ENCODE results near the gene VAPA. TPM values are rescaled to one million over a fixed set of nuclear protein-coding genes. Genes with fewer than 3 reads are reported as not detected.

VAPA gene
- total and polyA plus RNA-seq, 2 donors (not counting 1 experiment from before 2014, with no cell fraction given) = 47.7 to 109 TPM

GRCh38 chr18:9916808-9917207, 3.0 kb downstream of the VAPA start:
- Mint-ChIP-seq H3K4me3 (no peak overlapping the region), H3K4me1 (peaks cover 29% of the 10 kb centered on the region), H3K9me3 (ENCODE audit: insufficient read depth) (no peaks in the 10 kb centered on the region), H3K27ac (no peak overlapping the region), H3K27me3 (no peaks in the 10 kb centered on the region)
- WGBS (ENCODE audit: insufficient coverage) = no CpG with 5 or more reads among the region's 3 CpGs
- DNase-seq (no peak), ATAC-seq (ENCODE audit: low read depth) (no peak)
- CTCF ChIA-PET = no interaction called here
- peaks cover 50 to 59% of the 10 kb centered on the region in 2 donors for H3K4me1 ChIP-seq (ENCODE audit: control insufficient read depth in 2 of 2, insufficient read depth in 2 of 2, low read length in 2 of 2)
- no peak for TF ChIP-seq EZH2 (IDR thresholded peaks at IDR 0.05; ENCODE audit: borderline replicate concordance, insufficient read depth, low read depth, low read length, poor library complexity, severe bottlenecking)
- TF ChIP-seq CTCF (IDR thresholded peaks at IDR 0.05) = no peak
- H3K27ac ChIP-seq (ENCODE audit: low read length in 2 of 2) = no peak overlapping the region
- no peaks in the 10 kb centered on the region for H3K36me3 ChIP-seq (replicated peaks in 1 of 2; ENCODE audit: control extremely low read depth in 1 of 2, control insufficient read depth in 1 of 2, extremely low read depth in 1 of 2, insufficient read depth in 2 of 2, low read length in 1 of 2)
- peaks cover 72% of the 10 kb centered on the region for H3K79me2 ChIP-seq (ENCODE audit: control insufficient read depth, insufficient read depth, low read length)
- POLR2A ChIA-PET = no interaction called here
- no peaks in the 10 kb centered on the region for H3K27me3 ChIP-seq (replicated peaks in 1 of 4; ENCODE audit: control extremely low read depth in 1 of 4, control insufficient read depth in 3 of 4, insufficient read depth in 4 of 4, low read length in 3 of 4)
- no peak overlapping the region for H3K4me3 ChIP-seq (ENCODE audit: control extremely low read depth in 1 of 5, extremely low read depth in 1 of 5, insufficient read depth in 1 of 5, low read depth in 2 of 5, low read length in 4 of 5)
- H3K9ac ChIP-seq (ENCODE audit: low read length) = no peak overlapping the region
- peaks cover 0 to 6% (median 1%) of the 10 kb centered on the region in 3 donors for H3K9me3 ChIP-seq (ENCODE audit: control extremely low read depth in 1 of 3, control insufficient read depth in 2 of 3, insufficient read depth in 1 of 3, low read length in 2 of 3)
- H2AFZ ChIP-seq (ENCODE audit: insufficient read depth, low read depth, low read length, poor library complexity, severe bottlenecking) = no peak overlapping the region
- no peak overlapping the region for H3K4me2 ChIP-seq (replicated peaks; ENCODE audit: low read depth, low read length, poor library complexity, severe bottlenecking)
- peaks cover 66% of the 10 kb centered on the region for H4K20me1 ChIP-seq (ENCODE audit: control insufficient read depth, insufficient read depth, low read length, poor library complexity, severe bottlenecking)
- intact Hi-C loops (cut with micrococcal nuclease) = loop anchor here (5.0 kb wide), 1 partner anchor 35 kb away; no protein-coding TSS in a partner anchor

- no peak for DNase-seq
- intact Hi-C loops (cut with micrococcal nuclease) = loop anchor here (5.0 kb wide), 1 partner anchor 34 kb away; no protein-coding TSS in a partner anchor
- Histone ChIP-seq H4K20me1 (ENCODE audit: control insufficient read depth, insufficient read depth, low read length, poor library complexity, severe bottlenecking) (peaks cover 80% of the 10 kb centered on the region), H3K9ac (ENCODE audit: low read length) (no peak overlapping the region), H3K27ac (ENCODE audit: low read length in 2 of 2) (no peak overlapping the region), H3K4me3 (ENCODE audit: control extremely low read depth in 1 of 5, extremely low read depth in 1 of 5, insufficient read depth in 1 of 5, low read depth in 2 of 5, low read length in 4 of 5) (no peak overlapping the region), H3K79me2 (ENCODE audit: control insufficient read depth, insufficient read depth, low read length) (peaks cover 85% of the 10 kb centered on the region), H3K9me3 (ENCODE audit: control extremely low read depth in 1 of 3, control insufficient read depth in 2 of 3, insufficient read depth in 1 of 3, low read length in 2 of 3) (no peaks in the 10 kb centered on the region), H3K36me3 (replicated peaks in 1 of 2; ENCODE audit: control extremely low read depth in 1 of 2, control insufficient read depth in 1 of 2, extremely low read depth in 1 of 2, insufficient read depth in 2 of 2, low read length in 1 of 2) (no peaks in the 10 kb centered on the region), H3K4me1 (ENCODE audit: control insufficient read depth in 2 of 2, insufficient read depth in 2 of 2, low read length in 2 of 2) (peaks cover 49 to 65% of the 10 kb centered on the region in 2 donors), H3K27me3 (replicated peaks in 1 of 4; ENCODE audit: control extremely low read depth in 1 of 4, control insufficient read depth in 3 of 4, insufficient read depth in 4 of 4, low read length in 3 of 4) (no peaks in the 10 kb centered on the region), H2AFZ (ENCODE audit: insufficient read depth, low read depth, low read length, poor library complexity, severe bottlenecking) (no peak overlapping the region), H3K4me2 (replicated peaks; ENCODE audit: low read depth, low read length, poor library complexity, severe bottlenecking) (peak overlapping the region; percentile 14)
- 70% methylated on average over 1 of the region's 2 CpGs for WGBS (ENCODE audit: insufficient coverage)
- no peak for ATAC-seq (ENCODE audit: low read depth)
- Mint-ChIP-seq H3K27ac (no peak overlapping the region), H3K4me1 (peaks cover 33% of the 10 kb centered on the region), H3K4me3 (no peak overlapping the region), H3K27me3 (no peaks in the 10 kb centered on the region), H3K9me3 (ENCODE audit: insufficient read depth) (no peaks in the 10 kb centered on the region)
- TF ChIP-seq CTCF (IDR thresholded peaks at IDR 0.05) (no peak), EZH2 (IDR thresholded peaks at IDR 0.05; ENCODE audit: borderline replicate concordance, insufficient read depth, low read depth, low read length, poor library complexity, severe bottlenecking) (no peak)
- ChIA-PET CTCF (no interaction called here), POLR2A (no interaction called here)
Observed at GRCh38 chr18:9918016-9918680, 4.3 kb downstream of the VAPA start.

Measured in B cell (primary cell).